ENCODE data around the gene VENTX.

DNA sequence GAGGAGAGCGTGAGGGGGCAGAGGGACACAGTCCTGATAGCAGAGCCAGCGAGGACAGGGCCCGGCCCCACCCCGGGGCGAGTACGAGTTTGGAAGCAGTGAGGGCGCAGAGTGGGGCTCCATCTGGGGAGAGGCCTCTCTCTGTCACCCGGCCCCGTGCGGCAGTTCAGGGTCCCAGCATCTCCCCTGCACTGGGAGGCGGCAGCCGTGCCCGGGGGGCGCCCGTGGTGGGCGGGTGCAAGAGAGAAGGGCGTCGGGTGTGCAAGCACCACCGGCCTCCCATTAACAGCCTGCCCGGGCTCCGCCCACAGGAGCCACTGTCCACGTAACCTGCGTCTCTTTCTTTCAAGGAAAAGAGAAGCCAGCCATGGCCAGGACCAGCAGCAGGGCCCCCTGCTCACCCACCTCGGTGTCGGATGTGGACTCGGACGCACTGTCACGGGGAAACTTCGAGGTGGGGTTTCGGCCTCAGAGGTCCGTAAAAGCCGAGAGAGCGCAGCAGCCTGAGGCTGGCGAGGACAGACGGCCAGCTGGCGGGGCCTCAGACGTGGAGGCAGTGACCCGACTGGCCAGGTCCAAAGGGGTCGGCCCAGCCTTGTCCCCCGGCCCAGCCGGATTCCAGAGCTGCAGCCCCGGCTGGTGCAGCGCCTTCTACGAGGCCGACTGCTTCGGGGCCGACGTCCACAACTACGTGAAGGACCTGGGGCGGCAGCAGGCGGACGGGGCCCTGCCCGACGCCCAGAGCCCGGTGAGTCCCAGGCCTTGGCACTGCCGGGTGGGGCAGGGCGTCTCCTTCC lies 36.3 kb upstream of the VENTX start:
- no peak for TF ChIP-seq CTCF (IDR thresholded peaks at IDR 0.05)
- no peak for TF ChIP-seq POLR2A (IDR thresholded peaks at IDR 0.05)
